HEK293 (cell line): ENCODE data around the gene NUDT22.

Experiments used
- MZF1 ChIP-seq: fragments of 450-650 bp; formaldehyde crosslinking; IDR thresholded peaks from 2 replicates; pipeline ENCODE4 v1.5.1; 2017; ENCODE audit warnings: missing biosample characterization, missing genetic modification characterization, borderline replicate concordance
- REST ChIP-seq: fragments of 450-650 bp; formaldehyde crosslinking; IDR thresholded peaks from 2 replicates; pipeline ENCODE4 v1.5.1; 2016; ENCODE audit warnings: missing biosample characterization, missing genetic modification characterization
- SCRT1 ChIP-seq: fragments of 450-650 bp; formaldehyde crosslinking; IDR thresholded peaks from 2 replicates; pipeline ENCODE4 v1.5.1; 2016; ENCODE audit warnings: missing biosample characterization, missing genetic modification characterization, borderline replicate concordance
- SCRT2 ChIP-seq: fragments of 450-650 bp; formaldehyde crosslinking; IDR thresholded peaks from 2 replicates; pipeline ENCODE4 v1.5.1; 2016; ENCODE audit warnings: missing biosample characterization, missing genetic modification characterization
- SP7 ChIP-seq: fragments of 450-650 bp; formaldehyde crosslinking; IDR thresholded peaks from 2 replicates; pipeline ENCODE4 v1.5.1; 2016; ENCODE audit warnings: missing biosample characterization, missing genetic modification characterization
- ZEB2 ChIP-seq: fragments of 450-650 bp; formaldehyde crosslinking; IDR thresholded peaks from 2 replicates; pipeline ENCODE4 v1.5.1; 2016; ENCODE audit warnings: missing biosample characterization, missing genetic modification characterization
- ZFP69B ChIP-seq: fragments of 450-650 bp; formaldehyde crosslinking; IDR thresholded peaks from 2 replicates; pipeline ENCODE4 v1.5.1; 2016; ENCODE audit warnings: missing biosample characterization, missing genetic modification characterization
- ZIC2 ChIP-seq: fragments of 450-650 bp; formaldehyde crosslinking; IDR thresholded peaks from 2 replicates; pipeline ENCODE4 v1.5.1; 2016; ENCODE audit warnings: missing biosample characterization, missing genetic modification characterization
- ZNF157 ChIP-seq: fragments of 450-650 bp; formaldehyde crosslinking; IDR thresholded peaks from 2 replicates; pipeline ENCODE4 v1.5.1; 2016; ENCODE audit warnings: missing biosample characterization, missing genetic modification characterization
- ZNF184 ChIP-seq: fragments of 450-650 bp; IDR thresholded peaks from 2 replicates; pipeline ENCODE4 v1.5.1; 2018; ENCODE audit warnings: missing biosample characterization, mild to moderate bottlenecking, missing genetic modification characterization
- ZNF239 ChIP-seq: fragments of 450-650 bp; formaldehyde crosslinking; IDR thresholded peaks from 2 replicates; pipeline ENCODE4 v1.5.1; 2016; ENCODE audit warnings: missing biosample characterization, missing genetic modification characterization
- ZNF302 ChIP-seq: fragments of 450-650 bp; formaldehyde crosslinking; IDR thresholded peaks from 2 replicates; pipeline ENCODE4 v1.5.1; 2016; ENCODE audit warnings: missing biosample characterization, missing genetic modification characterization, low read depth
- ZNF350 ChIP-seq: fragments of 450-650 bp; formaldehyde crosslinking; IDR thresholded peaks from 2 replicates; pipeline ENCODE4 v1.5.0; 2017; ENCODE audit warnings: missing biosample characterization, mild to moderate bottlenecking, missing genetic modification characterization
- ZNF354C ChIP-seq: fragments of 450-650 bp; formaldehyde crosslinking; IDR thresholded peaks from 2 replicates; pipeline ENCODE4 v1.5.1; 2016; ENCODE audit warnings: missing biosample characterization, missing genetic modification characterization, low read depth, borderline replicate concordance
- ZNF391 ChIP-seq: fragments of 450-650 bp; formaldehyde crosslinking; IDR thresholded peaks from 2 replicates; pipeline ENCODE4 v1.5.1; 2016; ENCODE audit warnings: low read depth, missing biosample characterization, missing genetic modification characterization, borderline replicate concordance
- ZNF416 ChIP-seq: fragments of 450-650 bp; formaldehyde crosslinking; IDR thresholded peaks from 2 replicates; pipeline ENCODE4 v1.5.1; 2016; ENCODE audit warnings: missing biosample characterization, missing genetic modification characterization
- ZNF510 ChIP-seq: fragments of 450-650 bp; formaldehyde crosslinking; IDR thresholded peaks from 2 replicates; pipeline ENCODE4 v1.5.1; 2018; ENCODE audit warnings: mild to moderate bottlenecking, missing genetic modification characterization, missing biosample characterization; ENCODE audit not compliant: insufficient replicate concordance
- ZNF596 ChIP-seq: fragments of 450-650 bp; IDR thresholded peaks from 2 replicates; pipeline ENCODE4 v1.5.0; 2018; ENCODE audit warnings: missing biosample characterization, mild to moderate bottlenecking, missing genetic modification characterization, moderate library complexity
- ZNF600 ChIP-seq: fragments of 450-650 bp; formaldehyde crosslinking; IDR thresholded peaks from 2 replicates; pipeline ENCODE4 v1.5.1; 2016; ENCODE audit warnings: missing biosample characterization, missing genetic modification characterization
- ZNF629 ChIP-seq: fragments of 450-650 bp; formaldehyde crosslinking; IDR thresholded peaks from 2 replicates; pipeline ENCODE4 v1.5.1; 2017; ENCODE audit warnings: missing biosample characterization, missing genetic modification characterization
- ZNF639 ChIP-seq: fragments of 450-650 bp; formaldehyde crosslinking; IDR thresholded peaks from 2 replicates; pipeline ENCODE4 v1.5.1; 2016; ENCODE audit warnings: missing biosample characterization, missing genetic modification characterization
- ZNF645 ChIP-seq: fragments of 450-650 bp; formaldehyde crosslinking; IDR thresholded peaks from 2 replicates; pipeline ENCODE4; 2016; ENCODE audit warnings: missing biosample characterization, missing genetic modification characterization
- ZNF654 ChIP-seq: fragments of 450-650 bp; formaldehyde crosslinking; IDR thresholded peaks from 2 replicates; pipeline ENCODE4 v1.5.1; 2016; ENCODE audit warnings: low read depth, missing biosample characterization, missing genetic modification characterization
- ZNF660 ChIP-seq: fragments of 450-650 bp; IDR thresholded peaks from 2 replicates; pipeline ENCODE4 v1.5.1; 2018; ENCODE audit warnings: missing biosample characterization, mild to moderate bottlenecking, missing genetic modification characterization
- ZNF664 ChIP-seq: fragments of 450-650 bp; formaldehyde crosslinking; IDR thresholded peaks from 2 replicates; pipeline ENCODE4 v1.5.1; 2016; ENCODE audit warnings: missing biosample characterization, missing genetic modification characterization
- ZNF701 ChIP-seq: fragments of 450-650 bp; formaldehyde crosslinking; IDR thresholded peaks from 2 replicates; pipeline ENCODE4 v1.5.1; 2016; ENCODE audit warnings: missing biosample characterization, missing genetic modification characterization
- ZNF707 ChIP-seq: fragments of 450-650 bp; formaldehyde crosslinking; IDR thresholded peaks from 2 replicates; pipeline ENCODE4 v1.5.1; 2016; ENCODE audit warnings: missing biosample characterization, missing genetic modification characterization
- ZNF747 ChIP-seq: fragments of 450-650 bp; formaldehyde crosslinking; IDR thresholded peaks from 2 replicates; pipeline ENCODE4 v1.5.1; 2016; ENCODE audit warnings: missing biosample characterization, missing genetic modification characterization
- ZNF791 ChIP-seq: fragments of 450-650 bp; formaldehyde crosslinking; IDR thresholded peaks from 2 replicates; pipeline ENCODE4 v1.5.1; 2016; ENCODE audit warnings: missing biosample characterization, missing genetic modification characterization
- ZNF843 ChIP-seq: fragments of 450-650 bp; formaldehyde crosslinking; IDR thresholded peaks from 2 replicates; pipeline ENCODE4 v1.5.1; 2016; ENCODE audit warnings: missing biosample characterization, missing genetic modification characterization
- ZSCAN16 ChIP-seq: fragments of 450-650 bp; formaldehyde crosslinking; IDR thresholded peaks from 2 replicates; pipeline ENCODE4 v1.5.1; 2016; ENCODE audit warnings: missing biosample characterization, missing genetic modification characterization
- TF ChIP-seq, protein P1 (sequence below): fragments of 450-650 bp; formaldehyde crosslinking; conservative IDR thresholded peaks from 2 replicates; pipeline ENCODE4 v1.5.1; 2016; ENCODE audit warnings: low read depth, missing biosample characterization, missing genetic modification characterization

The NUDT22 gene

DNA sequence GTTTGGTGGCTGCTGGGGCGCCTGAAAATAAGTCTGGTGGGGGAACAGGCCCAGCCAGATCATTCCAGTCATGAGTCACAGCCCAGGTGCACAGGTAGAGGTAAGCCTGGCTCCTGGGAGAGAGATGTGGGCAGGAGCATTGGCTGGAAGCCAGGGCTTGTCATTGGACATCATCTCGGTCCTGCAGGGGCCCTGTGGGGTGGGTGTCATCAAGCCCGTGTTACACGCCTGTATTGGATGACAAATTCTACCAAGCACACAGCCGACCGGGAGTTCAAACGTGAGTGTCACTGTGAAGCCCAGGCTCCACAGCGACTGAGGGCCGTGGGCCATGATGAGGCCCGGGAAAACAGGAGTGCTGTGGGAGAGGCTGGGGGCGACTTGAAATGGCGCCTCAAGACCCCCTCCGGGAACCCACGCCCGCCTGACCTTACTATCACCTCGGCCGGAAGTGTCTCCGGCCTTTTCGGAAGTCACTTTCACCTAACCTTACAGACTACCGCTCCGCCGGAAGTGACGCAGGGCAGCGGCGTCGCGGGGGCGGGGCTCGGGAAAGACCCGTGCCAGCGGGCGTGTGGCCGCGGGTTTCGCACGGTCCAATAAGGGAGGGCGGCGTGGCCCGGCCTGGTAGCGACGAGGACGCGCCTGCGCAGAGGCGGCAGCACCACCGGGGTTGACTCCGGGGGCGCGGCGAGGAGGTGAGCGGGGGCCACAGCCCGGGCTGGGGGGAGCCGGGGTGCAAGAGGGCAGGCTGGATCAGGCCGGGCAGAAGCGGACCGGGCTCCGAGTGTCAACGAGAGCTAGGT, 14.6 kb downstream of the NUDT22 start, which contains the start of gene FKBP2 (continued):
- peak; percentile 65 for TF ChIP-seq REST
- no peak for TF ChIP-seq ZNF391 (tag by site-specific recombination)
- TF ChIP-seq ZNF664 (tag by site-specific recombination): no peak
- no peak for TF ChIP-seq ZSCAN16 (tag by site-specific recombination)
- TF ChIP-seq SP7: no peak
- TF ChIP-seq SCRT2 (tag by site-specific recombination): no peak
- TF ChIP-seq ZNF184 (tag by site-specific recombination): no peak
- 0 out of 2 replicates have a peak, but pooled peaks have one; percentile 17 for TF ChIP-seq ZNF639
- TF ChIP-seq ZFP69B (tag by site-specific recombination): no peak
- no peak for TF ChIP-seq ZNF510 (tag by site-specific recombination)
- TF ChIP-seq ZNF302 (tag by site-specific recombination): no peak
- no peak for TF ChIP-seq SCRT1 (tag by site-specific recombination)
- no peak for TF ChIP-seq MZF1 (tag by site-specific recombination)
- no peak for TF ChIP-seq ZNF701 (tag by site-specific recombination)
- peak; percentile 83 for TF ChIP-seq ZEB2
- TF ChIP-seq ZNF354C (tag by site-specific recombination): no peak
- TF ChIP-seq ZNF660 (tag by site-specific recombination): 0 out of 2 replicates have a peak, but pooled peaks have one; percentile 12
- no peak for TF ChIP-seq ZIC2 (tag by site-specific recombination)
- no peak for TF ChIP-seq ZNF707 (tag by site-specific recombination)
- no peak for TF ChIP-seq ZNF600 (tag by site-specific recombination)
- TF ChIP-seq ZNF843 (tag by site-specific recombination): 0 out of 2 replicates have a peak, but pooled peaks have one; percentile 10
- peak; percentile 86 for TF ChIP-seq ZNF629
- TF ChIP-seq ZNF239: no peak
- TF ChIP-seq ZNF416 (tag by site-specific recombination): no peak
- TF ChIP-seq ZNF157 (tag by site-specific recombination): no peak
- TF ChIP-seq ZNF350 (tag by site-specific recombination): no peak
- TF ChIP-seq ZNF645 (tag by site-specific recombination): no peak
- TF ChIP-seq ZNF791 (tag by site-specific recombination): no peak
- no peak for TF ChIP-seq ZNF747
- TF ChIP-seq ZNF596 (tag by site-specific recombination): no peak
- no peak for TF ChIP-seq ZNF654
- TF ChIP-seq, protein P1, sequence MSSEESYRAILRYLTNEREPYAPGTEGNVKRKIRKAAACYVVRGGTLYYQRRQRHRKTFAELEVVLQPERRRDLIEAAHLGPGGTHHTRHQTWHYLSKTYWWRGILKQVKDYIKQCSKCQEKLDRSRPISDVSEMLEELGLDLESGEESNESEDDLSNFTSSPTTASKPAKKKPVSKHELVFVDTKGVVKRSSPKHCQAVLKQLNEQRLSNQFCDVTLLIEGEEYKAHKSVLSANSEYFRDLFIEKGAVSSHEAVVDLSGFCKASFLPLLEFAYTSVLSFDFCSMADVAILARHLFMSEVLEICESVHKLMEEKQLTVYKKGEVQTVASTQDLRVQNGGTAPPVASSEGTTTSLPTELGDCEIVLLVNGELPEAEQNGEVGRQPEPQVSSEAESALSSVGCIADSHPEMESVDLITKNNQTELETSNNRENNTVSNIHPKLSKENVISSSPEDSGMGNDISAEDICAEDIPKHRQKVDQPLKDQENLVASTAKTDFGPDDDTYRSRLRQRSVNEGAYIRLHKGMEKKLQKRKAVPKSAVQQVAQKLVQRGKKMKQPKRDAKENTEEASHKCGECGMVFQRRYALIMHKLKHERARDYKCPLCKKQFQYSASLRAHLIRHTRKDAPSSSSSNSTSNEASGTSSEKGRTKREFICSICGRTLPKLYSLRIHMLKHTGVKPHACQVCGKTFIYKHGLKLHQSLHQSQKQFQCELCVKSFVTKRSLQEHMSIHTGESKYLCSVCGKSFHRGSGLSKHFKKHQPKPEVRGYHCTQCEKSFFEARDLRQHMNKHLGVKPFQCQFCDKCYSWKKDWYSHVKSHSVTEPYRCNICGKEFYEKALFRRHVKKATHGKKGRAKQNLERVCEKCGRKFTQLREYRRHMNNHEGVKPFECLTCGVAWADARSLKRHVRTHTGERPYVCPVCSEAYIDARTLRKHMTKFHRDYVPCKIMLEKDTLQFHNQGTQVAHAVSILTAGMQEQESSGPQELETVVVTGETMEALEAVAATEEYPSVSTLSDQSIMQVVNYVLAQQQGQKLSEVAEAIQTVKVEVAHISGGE (tag by site-specific recombination): peak; percentile 86
